GM21723 (cell line): ENCODE data around the gene LTBP1.

ENCODE experiments used
- ATAC-seq: cut with Tn5 transposase; IDR thresholded peaks from one replicate; pipeline ENCODE4 v1.9.1; 2021; ENCODE audit warnings: mild to moderate bottlenecking, moderate library complexity; ENCODE audit not compliant: unreplicated experiment

LTBP1 gene

DNA sequence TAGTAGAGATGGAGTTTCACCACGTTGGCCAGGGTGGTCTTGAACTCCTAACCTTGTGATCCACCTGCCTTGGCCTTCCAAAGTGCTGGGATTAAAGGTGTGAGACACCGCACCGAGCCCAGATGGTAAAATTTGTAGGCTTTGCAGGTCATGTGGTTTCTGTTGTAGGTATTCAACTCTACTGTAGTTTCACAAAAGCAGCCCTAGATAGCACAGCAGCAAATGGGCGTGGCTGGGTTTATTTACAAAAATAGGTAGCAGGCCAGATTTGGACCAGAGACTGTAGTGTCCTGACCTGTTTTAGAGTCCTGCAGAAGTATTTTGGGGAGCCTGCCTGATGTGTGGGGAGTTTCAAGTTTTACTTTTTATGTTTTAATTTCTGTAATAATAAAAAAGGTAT is 445.6 kb downstream of the LTBP1 start:
- no peak for ATAC-seq

DNA sequence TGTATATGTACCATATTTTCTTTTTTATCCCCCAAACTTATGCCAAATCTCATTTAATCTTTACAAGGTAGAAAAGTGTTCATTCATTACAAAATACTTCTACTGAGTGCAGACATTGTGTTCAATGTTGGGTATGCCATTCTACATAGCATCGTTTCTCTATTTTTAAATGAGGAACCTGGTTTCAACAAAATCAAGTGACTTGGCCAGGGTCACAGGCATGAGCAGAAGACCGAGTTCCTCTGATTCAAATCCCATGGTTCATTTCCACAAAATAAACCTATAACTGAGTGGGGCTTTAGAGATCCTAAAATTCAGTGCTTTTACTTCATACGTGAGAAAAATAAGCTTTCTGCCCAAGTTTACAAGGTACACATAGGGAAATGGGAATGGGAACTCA is 448.3 kb downstream of the LTBP1 start:
- ATAC-seq = no peak

DNA sequence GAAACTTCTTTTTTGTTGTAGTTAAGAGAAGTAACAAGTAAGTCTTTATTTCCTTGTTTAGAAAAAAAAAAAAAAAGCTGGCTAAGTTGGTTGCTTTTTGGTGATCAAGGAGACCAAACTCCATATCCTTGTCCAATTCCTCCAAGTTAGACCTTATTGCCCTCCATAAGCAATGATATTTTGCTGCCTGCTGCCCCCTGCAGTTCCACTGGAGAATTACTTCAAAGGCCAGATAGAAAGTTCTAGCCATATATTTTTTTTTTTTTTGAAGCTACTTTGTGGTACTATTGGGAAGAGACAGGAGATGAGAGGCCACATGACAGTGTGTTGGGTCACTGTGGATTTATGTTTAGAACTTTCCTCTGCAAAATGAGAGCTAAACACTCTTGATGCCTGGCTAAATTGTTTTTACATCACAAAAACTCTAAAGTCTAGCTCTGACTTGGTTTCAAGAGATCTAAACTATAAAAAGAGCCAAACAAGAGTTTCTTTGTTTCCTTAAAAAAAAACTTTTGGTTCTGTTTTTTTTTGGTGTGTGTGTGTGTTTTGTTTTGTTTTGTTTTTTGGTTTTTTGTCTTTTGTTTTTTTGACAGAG is 449.0 kb downstream of the LTBP1 start:
- peak; percentile 54 for ATAC-seq

DNA sequence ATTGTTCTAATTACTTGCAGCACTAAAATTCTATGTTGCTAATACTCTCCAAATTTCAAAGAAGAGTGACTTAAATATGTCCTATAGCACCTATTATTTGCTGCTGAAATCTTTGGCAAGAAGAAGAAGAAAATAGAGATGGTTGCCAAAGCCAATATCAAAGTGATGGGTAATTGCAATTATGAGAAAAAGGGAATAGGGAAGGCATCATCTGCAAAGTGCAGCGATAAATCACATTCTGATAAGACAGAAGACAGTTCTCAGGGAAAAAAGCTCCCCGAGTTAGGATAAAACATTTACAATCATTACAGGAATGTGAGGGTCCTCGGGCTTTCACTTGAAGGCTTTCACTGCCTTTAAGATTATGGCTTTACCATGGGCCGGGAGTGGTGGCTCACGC is 457.6 kb downstream of the LTBP1 start:
- ATAC-seq = no peak

DNA sequence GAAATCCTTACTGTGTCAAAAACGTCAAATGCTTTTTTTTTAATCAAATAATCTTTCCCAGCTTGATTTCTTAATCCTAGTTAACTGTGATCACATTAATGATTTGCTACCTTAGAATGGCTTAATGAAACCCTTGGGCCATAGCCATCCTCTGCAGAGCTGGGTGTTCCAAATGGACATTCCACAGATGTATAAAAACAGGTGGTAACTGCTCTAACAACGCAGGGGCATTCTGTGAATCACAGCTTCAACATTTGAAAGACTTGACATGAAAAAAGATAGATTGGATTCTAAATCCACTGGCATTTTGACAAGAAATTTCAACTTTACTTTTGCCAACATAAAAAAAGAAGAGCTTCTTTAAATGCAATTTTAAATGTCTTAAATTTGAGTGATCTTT is 459.9 kb downstream of the LTBP1 start:
- ATAC-seq = no peak

DNA sequence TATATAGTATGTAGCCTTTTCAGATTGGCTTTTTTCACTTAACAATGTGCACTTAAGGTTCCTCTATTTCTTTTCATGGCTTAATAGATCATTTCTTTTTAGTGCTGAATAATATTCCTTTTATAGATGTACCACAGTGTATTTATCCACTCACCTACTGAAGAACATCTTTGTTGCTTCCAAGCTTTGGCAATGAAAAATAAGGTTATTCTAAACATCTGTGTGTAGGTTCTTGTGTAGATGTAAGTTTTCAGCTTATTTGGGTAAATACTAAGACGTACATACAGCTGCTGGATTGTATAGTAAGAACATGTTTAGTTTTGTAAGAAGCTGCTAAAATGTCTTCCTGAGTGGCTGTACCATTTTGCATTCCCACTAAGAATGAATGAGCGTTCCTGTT is 461.4 kb downstream of the LTBP1 start:
- ATAC-seq = no peak

DNA sequence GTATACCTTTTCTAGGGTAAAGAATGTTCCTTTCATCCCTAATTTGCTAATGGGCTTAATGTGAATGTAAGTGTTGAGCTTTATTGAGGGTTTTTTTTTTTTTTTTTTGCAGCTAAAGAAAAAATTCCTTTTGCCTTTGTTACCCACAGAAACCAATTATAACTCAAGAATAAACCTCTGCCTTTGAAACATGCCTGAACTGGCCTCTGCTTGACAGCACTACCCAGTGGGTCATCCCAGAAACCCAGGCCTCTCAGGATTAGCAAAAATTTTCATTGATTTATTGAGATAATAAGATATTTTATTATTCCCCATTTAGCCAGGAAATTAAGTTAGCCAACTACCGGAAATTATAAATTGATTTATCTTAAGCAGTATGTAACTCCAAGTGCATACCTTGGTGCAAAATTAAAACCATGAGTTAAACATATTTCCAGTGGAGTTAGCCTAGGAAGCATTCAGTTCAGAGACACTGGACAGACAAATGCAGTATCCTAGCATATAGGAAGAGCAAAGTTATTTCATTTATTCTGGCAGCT is 462.7 kb downstream of the LTBP1 start:
- no peak for ATAC-seq

DNA sequence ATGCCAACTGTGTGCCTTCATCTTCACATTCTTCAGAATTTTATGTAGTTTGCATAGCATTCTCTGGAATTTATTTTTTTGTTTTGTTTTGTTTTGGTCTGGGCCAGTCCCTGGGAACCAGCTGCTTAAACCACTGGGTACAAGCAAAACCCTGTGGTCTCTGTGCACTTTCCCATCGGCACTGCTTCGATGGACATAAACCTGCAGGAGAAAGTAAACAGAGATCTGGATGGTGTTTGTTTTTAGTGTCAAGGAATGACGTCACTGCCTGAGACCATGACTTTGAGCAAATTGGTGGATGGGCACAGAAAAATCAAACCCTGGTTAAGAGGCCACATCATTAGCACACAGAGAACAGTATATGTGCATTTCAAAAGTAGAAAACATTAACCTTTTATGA is 465.0 kb downstream of the LTBP1 start:
- ATAC-seq = no peak

DNA sequence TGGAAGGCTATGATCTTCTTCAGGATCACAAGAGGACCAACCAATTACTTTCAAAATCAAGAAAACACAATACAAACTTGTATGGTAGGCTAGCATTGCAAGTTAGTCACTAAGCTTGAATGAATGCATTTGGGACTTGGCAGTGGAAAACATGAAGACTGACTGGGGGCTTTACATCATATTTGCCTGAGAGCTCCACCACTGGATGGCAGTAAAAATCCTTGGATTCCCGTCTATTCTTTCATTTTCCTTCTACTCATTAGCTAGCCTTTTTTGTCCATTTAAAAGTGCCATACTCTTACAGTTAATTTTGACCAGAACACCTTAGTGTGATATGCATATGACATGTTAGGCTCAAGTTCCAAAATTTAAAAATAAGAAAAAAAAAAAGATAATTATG is 466.2 kb downstream of the LTBP1 start:
- ATAC-seq = no peak

DNA sequence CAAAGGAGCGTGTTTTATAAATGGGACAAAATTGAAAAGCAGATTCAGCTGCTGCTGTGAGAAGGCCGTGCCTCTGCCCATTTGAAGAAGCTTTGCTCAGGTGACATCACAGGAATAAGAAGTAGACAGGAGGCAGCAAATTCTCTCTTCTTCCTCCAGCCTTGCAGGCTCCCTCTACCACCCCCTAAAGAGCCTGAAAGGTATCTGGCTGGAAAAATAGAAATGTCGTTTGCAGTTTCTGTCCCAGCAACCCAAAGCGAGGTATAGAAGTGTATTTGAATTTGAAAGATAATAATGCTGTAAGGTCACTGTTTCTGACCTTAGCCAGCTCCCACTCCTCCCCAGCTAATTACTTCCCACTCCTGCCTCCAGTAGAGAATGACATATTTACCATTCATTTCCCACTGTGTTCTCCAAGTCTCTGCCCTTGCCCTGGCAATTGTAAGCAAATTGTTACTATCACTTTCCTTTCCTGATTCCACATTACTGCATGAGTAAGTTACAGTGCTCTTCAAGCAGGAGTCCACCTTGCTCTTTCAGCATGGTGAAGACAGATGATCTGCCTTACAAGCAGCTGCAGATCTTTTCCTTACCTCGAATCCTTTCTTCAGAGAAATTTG is 472.9 kb downstream of the LTBP1 start:
- ATAC-seq = no peak

DNA sequence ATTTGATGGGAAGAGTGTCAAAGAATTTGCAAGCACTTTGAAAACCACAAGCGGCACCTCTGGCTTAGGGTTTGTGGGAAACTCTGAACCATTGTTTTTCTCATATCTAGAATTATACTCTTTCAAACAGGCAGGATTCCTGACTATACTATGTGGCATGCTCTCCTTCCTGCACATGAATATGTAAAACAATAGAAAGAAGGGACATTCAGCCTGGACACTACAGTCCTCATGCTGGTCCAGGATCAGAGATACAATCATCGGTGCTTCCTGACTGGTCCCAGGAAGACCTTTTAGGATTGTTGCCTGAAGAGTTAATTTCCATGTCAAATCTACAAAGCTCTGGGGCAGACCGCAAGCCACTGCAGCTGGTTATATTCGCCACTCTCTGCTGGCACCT is 474.0 kb downstream of the LTBP1 start:
- no peak for ATAC-seq

DNA sequence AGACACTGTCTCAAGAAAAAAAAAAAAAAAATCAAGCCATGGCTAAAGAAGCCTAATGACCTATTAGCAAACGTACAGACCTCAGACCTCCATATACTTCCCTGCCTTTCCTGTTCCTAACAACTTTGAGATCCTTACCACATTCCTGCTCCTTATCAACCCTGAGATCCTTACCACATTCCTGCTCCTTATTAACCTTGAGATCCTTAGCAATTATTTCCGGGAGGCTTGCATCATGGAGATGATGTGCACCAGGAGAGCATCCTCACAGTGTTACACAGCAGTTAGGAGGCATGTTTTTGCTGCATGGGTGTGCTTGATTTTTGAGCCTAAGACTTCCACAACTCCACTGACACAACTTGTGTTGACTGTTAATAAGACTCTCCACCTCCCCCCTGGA is 475.1 kb downstream of the LTBP1 start:
- no peak for ATAC-seq

DNA sequence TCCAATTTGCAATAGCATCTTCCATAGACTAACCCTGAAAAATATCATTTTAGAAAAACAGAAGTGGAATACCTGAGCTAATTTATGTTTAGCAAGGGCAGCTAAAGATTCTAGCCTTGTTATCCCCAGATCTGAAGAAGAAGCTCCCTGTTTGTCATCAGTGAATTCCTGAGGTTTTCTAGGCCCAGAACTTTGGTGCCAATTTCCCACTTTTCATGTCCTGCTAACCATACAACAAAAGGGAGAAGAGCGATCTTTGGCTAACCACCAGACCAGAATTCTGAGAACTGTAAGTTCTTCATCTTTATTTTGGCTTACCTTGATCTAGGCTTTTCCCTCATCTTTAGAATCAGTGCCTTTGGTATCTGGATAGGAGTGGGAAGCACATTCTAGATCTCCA is 478.4 kb downstream of the LTBP1 start:
- no peak for ATAC-seq

DNA sequence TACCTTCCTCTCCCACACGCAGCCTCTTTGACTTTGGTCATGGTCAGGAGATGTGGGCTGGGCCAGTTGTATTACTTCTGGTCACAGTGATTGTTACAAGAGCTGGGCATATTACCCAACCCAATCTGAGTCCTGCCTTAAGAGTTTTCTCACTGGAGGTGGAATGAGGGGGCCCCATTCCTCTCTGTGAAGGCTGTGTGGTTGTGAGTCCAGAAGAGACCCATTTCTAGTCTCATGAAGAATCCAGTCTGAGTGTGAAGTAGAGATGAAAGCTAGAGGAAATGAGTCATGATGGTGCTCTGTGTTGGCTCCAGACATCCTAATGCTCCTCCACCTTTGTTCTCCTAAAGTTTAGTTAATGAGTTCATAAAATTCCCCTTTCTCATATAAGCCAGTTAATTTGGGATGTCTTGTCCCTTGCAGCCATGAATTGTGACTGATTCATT is 478.9 kb downstream of the LTBP1 start:
- no peak for ATAC-seq

DNA sequence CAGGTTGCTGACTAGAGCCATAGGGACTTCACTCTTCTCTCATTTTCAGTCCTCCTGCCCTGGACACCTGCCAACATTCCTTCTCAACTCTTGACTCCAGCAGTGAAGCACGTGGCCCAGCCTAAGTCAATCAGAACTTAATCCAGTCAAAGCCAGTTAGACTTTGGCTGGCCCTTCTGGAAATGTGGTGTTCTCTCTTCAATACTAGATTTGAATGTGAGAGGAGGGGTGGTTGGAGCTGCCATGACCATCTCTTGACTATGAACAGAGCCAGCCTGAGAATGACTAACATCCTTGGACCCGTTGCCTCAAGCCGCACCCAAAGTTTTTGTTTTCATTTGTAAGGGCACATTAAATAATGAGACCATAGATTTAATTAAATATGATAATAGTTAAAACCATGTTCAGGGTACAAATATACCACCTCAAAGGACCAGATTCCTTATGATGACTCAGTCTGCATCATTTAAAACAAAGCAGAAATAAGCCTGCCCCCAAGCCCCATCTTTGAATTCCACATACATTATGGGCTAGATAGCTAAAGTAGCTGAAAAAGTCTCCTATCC is 480.0 kb downstream of the LTBP1 start:
- ATAC-seq = no peak

DNA sequence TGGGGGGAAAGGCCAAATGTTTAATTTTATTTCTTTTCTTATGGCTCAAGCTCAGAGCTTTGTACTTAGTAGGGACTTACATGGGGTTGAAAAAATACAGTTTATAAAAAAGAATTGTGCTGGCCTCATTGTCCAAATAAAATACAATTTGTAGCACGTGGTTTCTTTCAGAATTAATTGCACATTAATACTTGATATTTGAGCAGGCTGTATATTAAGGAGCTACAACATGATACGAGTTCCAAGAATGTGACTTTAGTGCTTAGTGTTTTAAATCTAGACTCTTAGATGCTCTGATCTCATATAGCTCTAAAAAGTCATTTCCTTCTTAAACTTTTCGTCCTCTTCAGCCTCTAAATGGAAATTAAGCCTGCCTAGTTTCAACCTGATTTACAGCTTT is 483.3 kb downstream of the LTBP1 start:
- no peak for ATAC-seq

DNA sequence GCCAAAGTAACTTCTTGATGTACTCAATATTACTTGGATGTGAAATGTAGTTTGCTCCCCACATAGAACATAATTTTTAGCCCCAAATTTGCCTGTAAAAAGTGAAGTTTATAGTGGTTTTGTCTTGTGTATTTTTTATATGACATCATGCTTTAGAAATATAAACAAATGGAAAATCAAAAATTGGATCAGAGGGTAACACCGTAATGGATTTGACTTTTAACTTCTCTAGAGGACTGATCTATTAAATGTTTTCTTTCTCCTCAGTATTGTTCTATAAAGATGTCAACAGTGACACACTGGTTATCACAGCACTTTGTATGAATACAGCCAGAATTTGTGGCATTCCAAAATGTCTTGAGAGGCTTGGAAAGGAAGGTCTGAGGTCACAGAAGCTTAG is 484.1 kb downstream of the LTBP1 start:
- no peak for ATAC-seq

DNA sequence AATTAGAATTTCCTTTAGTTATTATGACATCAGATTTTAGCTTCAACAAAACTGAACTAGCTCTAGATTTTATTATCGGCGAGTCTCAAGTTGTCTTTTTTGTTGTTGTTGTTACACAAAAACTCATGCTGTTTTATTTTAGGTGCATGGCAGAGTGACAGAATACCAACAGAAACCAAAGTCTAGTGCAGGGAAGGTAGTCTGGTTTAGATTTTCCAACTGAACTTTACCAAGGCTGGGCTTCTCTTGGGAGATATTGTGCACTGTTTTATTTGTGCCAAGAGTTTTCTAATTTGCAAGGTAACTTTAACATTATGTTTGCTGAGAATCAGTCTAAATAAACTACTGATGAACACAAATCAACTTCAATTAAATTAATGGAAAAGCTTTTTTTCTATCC is 486.1 kb downstream of the LTBP1 start:
- ATAC-seq = no peak

DNA sequence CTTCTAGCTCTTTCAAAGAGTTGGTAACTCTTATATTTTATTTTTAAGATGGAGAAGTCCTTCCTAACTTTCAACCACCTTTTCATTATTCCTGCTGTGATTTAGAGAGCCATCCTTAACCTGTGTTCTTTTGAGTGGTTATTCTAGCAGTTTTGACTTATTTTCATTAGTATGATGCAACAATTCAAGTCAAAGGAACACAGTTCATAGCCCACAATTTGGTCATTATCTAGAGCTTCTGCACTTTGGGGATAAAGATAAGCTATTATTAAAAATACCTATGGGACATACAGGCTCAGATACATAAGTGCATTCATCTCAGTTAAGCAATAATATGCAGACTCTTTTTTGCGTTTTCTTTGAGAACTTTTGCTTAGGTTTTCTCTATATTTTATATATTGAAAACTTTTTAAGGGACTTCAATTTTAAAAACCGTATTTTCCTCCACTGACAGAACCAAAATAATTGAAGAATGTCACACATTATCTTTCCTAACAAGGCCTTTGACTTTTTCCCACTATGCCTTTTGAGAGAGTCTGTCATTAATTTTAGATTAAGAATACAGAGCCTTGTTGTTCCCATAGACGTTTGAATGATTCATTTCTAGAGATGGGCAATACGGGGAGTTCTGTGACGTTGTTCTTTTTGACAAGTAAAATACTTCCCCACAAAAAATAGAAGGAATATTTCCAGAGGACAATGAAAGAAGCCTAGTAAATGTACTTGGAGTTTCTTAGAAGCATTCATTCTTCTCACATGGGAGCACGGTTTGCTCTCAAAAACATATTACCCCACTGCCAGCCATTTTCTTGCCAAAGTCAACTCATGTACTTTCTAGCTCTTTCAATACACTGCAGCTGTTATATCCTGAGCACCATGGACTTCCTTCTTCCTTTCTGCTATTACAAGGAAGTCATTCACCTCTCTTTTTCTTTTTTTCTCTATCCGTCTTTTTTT is 486.8 kb downstream of the LTBP1 start:
- ATAC-seq = no peak

DNA sequence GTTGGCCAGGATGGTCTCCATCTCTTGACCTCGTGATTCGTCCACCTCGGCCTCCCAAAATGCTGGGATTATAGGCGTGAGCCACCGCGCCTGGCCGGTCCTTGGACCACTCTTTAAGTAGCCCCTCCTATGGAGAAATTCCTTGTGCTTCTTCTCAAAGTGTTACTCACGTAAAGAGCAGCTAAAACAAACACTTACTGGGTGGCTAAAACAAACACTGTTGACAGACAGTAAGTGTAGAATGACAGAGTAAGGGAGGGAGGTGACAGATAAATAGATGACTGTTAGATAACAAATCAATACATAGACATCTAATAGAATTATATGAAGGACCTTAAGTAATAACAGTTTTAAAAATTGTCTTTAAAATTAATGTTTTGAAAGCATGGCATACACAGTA is 488.8 kb downstream of the LTBP1 start:
- ATAC-seq = no peak

DNA sequence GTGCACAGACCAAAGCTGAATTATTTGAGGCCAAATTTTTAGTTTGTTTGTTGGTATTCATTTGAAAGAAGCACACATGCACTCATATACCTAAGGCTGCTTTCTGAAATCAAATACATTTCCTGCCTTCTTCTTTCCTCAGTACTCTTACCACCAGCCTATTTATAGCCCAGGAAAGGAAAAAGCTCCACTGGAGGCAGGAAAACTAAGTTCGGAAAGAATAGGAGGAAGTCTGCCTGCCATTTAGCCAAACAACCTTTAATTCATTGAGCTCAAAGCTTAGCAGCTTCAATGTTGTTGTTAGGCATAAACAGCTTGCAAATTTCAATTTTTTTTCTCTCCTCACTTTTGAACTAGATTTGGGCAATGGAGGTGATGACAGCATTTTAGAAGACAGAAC is 489.3 kb downstream of the LTBP1 start:
- no peak for ATAC-seq
